GM04503 (cell line): ENCODE data around the gene CIB4.

Experiments
- DNase-seq: peaks from one replicate; pipeline ENCODE4 v3.0.0-alpha.2; 2012; ENCODE audit warnings: low read depth

CIB4 gene

DNA sequence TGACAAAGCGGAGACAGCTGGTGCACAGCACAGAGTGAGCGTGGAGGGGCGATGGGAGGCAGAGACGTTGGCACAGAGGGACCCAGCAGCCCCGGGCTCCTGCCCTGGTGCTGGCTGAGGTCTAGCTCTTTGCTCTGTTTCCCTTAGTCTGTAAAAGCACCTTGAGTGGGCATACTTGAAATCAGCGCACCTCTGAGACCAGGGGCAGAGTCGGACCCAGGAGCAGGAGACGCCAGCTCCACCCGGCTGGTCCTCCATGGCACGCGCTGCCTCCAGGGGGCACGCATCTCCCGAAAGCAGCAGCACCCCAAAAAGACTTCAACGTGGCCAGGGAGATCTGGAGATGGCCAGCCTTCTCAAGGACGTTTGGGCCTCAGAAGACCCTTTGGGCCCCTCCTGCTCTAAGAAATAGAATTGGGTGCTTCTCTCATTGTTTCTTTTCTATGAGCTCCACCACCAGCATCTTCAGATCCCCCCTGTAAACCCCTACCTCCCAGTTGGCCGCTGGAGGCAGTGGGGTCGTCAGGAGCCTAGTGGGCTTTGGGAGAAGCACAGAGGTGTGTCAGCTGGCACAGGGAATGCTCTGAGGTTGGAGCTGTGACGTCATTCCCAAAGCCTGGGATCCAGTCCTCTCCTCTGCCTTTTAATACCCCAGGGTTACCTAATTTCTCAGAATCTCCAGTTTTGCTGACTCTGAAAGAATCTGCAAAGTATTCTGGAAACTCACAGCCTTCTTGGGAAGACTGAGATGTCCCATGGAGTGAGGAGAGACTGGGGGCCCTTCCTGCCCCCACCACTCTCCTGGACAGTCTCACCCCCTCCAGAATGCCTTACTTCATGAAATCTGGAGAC lies 58.9 kb downstream of the CIB4 start:
- DNase-seq = no peak

DNA sequence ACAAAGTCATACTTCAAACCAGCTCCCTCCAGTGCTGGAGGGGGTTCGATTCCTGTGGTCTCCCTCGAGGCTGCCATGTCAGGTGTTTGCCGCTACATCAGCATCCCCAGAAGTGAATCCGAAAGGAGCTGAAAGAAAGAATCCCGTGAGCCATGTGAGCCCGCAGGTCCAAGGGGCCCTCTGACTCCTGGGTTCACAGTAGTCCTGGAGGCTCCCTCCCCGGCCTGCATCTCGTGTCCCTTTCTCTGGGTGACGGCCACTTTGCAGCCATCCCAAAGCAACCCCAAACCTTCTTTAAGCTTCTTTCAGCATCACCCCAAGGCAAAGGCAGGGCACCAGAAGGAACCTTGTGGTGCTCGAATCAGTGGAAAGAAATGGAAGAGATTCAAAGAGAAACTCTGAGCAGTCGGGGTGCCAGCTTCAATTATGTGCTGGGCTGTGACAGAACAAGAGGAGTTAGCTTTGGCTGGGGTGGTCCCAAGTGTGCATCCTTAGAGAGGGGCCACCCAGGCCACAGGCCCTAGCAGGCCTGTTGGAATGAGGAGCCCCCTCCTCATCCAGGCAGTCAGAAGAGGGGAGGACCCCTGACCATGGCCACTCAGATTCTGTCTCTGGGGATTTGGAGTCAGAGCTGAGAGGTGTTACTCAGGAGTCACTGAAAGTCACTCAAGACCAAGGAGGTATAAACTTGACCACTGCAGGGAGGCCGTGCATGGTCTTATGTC lies 59.7 kb downstream of the CIB4 start:
- no peak for DNase-seq

DNA sequence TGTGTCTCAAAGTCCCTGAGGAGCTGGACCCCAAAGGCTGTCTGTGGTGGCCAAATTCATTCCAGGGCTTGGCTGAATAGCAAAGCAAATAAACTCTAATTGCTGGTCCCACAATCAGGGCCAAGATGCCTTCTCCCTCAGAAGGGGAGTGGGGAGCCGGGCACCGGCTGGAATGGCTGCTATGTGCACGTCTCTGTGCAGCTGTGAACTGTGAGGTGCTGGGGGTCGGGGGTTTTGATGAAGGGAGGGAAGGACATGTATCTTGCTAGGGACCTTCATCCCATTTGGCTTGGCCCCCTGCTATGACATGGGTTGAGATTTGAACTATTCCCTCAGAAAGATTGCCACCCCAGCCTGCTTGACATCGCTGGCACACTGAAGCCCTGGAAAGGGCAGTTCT lies 60.4 kb downstream of the CIB4 start:
- no peak for DNase-seq

DNA sequence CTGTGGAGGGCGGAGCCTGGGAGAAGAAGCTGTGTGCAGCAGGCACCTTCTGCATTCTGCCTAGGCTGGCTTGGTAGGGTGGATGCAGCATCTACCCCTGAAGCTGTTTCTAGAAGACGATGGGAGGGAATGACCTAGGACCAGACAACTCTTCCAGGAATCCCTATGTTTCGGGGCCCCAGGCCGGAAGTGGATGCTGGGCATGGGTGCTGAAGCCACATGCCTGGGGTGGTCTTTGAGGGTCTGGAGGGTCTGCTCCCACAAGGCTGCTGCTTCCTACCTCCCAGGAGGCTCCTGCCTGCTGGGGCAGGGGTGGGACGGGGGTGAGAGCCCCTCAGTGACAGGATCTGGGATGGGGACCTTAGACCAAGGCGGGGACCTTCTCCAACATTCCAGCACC lies 61.0 kb downstream of the CIB4 start:
- DNase-seq = no peak

DNA sequence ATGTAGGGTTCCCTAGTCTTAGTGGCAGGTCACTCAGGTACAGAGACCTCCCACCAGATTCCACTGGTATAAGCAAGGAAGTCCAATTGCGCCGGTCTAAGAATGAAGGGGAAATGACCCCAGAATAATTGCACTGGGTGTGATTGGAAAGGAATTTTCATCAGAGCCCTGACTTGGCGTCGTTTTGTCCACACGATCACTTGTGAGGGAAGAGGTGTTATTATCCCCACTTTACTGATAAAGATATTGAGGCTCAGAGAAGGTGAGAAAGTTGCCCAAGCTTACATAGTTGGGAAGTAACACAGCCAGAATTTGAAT lies 61.5 kb downstream of the CIB4 start:
- no peak for DNase-seq

DNA sequence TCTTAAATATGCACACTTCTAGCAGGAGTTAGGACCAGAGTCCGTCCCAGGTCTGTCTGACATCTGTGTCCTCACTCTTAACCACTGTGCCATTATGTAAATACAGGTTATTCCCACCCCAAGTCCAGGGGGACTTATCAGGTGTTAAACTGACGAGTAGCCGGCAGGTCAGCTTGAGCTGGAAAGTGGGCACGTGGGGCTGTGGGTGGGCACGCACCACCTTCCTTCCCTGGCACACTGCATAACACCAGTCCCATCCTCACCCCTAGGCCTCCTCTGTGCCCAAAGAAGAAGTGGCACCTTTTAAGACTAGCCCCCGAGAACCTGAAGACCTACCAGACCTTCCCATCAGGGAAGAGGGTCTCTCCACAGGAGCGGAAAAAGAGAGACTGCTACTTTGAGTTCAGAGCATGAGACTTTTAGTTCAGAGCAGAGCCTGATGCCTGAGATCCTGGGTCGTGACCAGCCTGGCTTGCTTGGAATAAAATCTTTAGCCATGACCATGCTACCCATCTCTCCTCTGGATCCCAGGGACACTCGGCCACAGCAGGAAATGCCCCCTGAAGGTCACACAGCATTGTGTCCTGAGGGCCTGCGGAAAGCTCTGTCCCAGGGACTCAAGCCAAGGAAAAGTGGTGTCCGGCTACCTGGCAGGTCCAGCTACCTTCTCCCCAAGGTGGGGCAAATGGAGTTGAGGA lies 62.0 kb downstream of the CIB4 start:
- DNase-seq = no peak

DNA sequence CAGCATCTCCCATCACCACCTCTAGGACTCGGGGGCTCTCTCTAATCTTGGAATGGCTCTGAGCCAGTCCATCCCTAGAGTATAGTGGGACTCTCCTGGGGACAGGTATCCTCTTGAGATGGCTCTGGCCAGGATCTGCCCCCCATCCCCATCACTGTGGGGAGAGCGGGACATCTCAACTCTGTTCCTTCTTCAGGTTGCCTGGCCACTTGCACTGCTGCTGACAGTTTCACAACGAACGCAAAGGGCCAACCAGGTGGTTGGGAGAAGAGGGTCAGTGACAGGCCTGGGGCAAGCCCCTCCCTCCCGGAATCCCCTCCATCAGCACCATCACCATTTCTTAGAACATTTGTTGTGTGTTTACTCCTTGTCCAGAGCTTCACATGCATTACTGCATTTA lies 62.6 kb downstream of the CIB4 start:
- no peak for DNase-seq

DNA sequence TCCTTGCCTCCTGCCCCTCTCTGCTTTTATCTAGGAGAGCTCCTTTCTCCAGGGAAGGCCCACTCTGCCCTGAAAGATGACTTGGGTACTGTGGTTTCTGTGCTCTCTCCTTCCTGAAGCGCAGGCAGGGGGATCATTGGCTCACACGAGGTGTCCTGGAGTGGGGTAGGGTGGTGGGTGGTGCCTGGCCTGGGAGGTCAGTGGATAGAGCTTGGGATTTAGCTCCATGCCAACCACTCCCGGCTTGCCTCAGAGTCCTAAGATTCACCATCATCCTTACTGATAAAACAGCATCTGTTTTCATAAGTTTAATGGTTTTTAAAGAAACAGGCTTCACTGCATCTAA lies 63.1 kb downstream of the CIB4 start:
- DNase-seq = no peak

DNA sequence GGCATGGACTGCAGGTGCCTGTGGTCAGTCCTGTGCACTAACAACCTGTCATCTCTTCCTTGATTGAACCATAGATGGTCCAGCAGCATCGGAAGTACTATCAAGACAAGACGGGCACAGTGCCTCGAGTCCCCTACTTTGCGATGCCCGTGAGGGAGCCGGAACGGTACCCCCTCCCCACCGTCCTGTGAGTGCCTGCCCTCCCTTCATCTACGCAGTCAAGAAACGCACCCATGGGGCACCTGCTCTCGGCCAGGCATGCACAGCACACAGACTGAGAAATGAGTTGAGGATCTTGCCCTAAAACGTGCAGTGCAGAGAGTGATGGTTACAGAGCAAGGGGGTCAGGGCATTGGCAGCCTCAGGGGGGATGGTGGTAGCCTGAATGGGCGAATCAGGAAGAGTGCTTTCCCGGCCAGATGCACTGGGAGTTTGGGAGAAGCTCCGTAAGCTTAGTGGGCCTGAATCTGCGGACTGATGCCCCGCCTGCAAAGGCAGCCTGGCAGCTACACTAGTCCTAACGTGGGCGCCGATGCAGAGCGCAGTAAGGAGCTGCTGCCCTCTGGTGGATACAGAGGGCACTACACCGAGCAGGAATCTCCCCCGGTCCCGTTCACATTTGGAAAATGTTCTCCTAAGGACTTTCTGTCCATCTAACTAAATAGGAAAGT lies 63.6 kb downstream of the CIB4 start:
- DNase-seq = peak; percentile 6

DNA sequence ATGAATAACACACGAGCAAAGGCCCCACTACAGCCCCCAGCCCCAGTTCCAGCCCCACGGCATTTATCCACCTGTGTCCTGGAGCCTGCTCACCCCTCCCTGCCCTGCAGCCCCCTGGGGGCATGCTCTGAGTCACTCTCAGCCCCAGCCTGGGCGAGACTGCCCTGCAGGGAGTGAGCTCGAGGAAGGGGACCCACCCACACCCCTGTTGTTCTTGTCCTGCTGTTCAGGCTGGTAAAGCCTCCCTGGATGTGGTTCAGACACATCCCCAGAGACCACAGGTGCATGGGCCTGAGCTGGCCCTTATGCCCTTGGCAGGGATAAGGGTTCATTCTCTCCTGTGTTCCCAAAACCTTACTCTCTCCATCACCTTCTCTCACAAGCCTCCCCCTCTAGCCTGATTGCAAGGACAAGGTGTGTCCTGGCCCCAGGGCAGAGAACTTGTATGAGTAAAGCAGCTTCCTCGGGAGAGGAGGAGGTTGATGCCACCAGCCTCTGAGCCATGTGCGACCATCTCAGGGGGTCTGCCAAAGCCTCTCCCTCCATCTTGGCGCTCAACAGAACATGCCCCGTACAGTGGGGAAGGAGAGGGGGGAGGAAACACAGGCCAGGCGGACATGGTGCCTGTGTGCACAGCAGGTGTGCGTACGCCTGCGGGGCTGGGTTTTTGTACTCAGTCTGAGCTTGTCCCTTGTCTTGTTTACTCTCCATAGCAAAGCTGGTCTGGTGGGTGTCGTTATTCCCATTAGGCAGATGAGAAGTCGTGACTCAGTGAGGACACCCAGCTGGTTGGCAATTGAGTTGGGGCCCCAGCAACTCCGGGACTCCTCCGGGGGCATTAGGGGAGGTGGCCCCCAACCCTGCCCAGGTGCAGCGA lies 64.4 kb downstream of the CIB4 start:
- no peak for DNase-seq

DNA sequence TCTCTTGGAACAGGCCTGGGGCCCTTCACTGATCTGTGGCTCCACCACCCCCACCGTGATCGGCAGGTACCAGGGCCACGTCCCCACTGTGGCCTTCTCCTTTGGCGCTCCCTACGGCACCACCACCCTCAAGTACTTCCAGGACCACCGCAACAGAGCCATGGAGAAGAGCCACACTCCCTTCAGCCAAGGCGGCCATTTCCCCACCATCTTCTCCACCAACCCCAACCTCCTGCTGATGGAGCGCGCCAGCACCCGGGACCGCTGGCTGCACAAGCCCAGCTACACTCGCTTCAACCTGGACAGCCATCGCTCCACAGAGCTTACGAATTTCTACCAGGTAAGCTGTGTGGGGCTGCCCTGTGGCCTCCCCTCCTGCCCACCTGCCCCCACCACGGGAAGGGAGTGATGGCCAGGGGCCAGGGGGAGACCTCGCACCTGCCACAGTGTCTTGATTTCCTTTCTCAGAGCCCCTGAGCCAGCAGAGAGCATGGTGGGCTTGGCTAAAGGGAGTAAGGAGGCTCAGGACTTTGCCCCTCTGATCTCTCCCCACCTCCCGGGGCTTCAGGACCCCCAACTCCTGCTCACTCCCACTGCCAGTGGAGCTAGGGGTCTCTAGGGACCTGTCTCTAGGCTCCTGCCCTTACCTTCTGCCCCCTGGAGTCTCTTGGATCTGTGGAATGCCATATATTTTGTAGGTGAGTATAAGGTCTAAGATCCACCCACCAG lies 65.2 kb downstream of the CIB4 start:
- DNase-seq = no peak

DNA sequence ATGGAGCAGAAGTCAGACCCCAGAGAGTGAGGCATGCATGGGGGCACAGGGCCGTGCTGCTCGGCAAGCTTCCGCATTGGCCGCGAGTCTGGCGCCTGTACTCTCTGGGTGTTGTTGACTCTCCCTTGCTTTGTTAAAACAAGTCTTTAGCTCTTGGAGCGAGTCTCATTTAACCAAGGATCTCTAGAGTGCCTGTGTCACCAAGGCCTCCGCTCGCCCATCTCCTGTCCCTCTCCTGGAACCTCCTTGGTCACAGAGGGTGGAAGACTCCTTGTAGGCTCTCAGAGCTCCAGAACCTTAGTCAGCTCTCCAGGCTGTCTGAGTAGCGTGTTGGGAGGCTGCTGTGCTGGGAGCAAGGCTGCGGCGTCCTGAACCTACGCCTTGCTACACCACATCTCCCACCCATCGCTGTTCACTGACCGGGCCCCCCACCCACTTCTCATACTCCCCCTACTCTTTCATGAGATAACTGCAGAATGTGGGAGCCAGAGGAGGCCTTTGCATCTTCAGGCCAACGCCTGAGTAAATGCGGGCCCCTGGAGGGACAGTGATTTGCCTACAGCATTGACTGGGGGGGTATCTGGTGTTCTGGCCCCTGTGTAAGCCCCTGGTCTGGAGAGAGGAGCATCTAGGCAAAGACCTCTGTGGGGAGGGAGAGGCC lies 66.1 kb downstream of the CIB4 start:
- DNase-seq = no peak

DNA sequence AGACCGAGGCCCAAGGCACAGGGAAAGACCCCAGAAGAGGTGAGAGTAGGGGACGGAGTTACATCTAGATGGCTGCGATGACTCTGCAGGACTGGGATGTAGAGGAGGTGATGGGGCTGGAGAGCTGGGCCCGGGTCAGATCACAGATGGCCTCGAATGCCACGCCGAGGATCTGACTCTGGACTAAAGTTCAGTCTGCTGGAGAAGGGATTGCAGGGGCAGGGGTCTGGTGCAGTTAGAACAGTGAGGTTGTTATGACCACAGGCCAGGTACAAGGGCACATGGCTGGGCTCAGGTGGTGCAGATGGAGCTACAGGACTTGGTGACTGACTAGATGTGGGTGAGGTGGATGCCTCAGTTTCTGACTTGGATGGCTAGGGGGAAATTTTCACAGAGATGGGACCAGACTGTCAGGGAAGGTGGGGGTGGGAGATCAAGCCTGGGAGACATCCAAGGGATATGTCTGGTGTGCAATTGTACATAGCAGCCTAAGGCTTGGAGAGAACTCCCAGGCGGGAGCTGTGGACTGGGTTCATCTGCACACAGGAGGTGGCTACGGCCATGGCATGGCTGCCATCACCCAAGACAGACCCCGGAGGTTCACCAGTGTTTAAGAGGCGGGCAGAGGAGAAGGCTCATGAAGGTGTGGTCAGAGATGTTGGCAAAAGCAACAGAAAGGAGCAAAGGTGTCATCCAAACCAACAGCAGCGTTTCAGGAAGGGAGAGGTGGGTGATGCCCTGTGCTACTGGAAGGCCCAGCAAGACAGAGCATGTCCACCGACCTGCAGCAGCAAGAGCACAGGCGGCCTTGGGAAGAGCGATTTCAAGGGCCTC lies 66.9 kb downstream of the CIB4 start:
- no peak for DNase-seq

DNA sequence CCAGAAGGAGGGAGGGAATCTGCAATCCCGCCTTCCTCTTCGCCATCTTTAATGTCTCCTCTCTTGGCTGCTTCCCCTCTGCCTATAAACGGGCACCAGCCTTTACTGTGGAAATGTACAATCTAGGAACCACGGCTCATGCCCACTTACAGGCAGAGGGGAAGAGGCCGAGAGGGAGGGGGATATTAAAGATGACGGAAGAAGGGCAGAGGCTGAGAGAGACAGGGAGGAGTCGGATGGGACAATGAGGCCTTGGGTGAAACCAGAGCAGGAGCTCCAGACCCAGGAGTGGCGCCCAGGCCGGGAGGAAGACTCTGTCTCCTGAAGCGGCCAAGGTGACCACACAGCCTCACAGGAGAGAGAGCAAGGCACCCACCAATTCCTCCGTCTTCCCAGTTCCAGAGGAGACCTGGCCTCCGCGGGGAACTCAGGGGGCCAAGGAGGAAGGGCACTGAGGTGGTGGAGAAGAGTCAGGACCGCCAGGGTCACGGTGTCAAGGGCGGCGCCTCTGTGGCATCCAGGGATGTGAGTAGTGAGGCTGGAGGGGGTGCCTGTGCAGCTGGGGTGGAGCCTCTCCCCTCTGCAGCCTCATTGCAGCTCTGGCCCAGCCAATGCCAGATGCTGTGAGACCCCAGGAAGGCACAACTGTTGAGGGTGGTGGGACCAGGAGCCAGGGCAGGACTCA lies 67.8 kb downstream of the CIB4 start:
- no peak for DNase-seq

DNA sequence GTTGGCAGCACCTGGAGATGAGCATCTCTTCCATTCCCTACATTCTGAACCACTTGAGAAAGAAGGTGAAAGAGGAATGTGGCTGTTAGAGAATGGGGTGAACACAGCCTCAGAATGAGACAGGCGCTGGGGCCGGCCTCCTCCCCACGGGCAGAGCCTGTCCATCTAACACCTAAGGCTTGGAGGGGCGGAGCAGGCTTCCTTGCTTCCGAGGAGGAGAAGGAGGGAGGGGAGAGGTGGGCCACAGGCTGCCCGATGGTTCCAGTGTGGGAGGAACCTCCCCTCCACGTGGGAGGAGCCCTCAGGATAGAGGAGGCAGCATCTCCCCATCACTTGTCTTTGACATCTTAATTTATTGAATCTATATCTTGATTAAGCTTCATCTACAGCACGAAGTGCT lies 68.6 kb downstream of the CIB4 start:
- no peak for DNase-seq

DNA sequence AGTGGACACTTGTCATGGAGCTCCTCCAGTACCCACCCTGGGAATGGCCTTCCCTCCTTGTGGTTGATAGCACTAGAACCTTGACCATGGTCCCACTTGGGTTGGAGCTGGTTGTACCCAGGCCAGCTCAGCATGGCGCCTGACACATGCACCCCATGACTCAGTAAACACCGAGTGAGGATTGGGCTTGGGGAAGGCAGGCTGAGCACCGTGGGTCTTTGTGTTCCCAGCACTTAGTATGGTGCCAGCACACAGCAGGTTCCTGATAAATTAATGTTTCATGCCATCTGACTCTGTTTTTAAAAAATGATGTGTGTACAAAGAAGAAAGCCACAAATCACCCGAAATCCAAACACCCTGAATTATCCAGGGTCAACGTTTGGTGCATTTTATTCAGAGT lies 69.8 kb downstream of the CIB4 start:
- no peak for DNase-seq

DNA sequence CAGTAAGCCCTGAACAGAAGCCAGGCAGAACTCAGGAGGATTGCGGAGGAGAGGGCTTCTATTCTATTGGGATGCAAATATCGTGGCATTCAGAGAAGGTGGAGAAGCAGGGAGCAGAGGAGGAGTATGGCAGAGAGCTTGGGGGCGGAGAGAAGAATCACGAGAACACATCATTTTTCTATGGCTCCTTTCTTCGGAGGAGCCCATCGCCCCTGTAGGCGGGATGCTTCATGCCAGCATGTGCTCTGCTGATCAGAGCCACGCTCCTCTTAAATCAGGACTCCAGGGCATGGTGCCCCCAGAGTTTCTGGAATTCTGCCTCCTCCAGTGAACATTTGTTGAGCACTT lies 71.1 kb downstream of the CIB4 start:
- no peak for DNase-seq

DNA sequence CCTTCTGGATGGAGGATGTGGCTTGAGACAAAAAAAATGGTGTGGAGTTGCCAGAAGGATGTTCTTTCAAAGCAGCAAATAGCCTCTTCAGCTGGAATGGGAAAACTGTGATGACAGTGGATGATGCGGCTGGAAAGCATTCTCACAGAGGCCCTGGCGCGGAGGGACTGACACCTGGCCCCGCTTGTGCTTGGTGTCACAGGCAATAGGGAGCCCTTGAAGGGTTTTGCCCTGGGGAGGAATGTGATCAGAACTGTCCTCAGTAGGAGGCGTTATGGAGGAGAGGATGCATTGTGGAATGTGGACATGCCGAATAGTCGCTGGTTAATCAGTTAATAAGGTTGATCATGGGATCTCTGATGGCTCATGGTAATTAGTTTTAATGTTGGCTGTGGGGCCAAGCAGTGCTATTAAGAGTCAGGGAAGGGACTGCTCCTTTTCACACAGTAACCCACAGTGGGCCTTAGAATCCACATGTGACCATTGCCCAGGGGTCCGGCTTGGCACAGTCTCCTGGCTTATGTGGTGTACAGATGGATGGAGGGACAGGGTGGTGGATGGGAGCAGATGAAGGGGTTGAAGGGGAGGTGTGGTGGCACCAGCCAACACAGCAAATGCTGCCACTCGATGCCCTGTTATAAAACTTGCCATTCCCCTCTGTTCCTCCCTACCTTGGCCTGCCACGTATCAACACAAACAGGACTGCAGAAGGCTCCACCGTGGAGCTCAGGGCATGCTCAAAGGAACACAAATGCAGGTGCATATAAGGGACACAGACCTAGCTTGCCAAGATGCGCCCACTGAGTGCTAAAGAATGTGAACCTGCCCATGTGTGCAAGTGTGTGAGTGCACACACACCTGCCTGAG lies 71.7 kb downstream of the CIB4 start:
- no peak for DNase-seq
